ENCODE results near the gene TBC1D9. TPM values are rescaled to one million over a fixed set of nuclear protein-coding genes. Genes with fewer than 3 reads are reported as not detected.
A peak's percentile ranks its signal among the peaks of the same experiment; 100 is the strongest.

Gene TBC1D9
- total RNA-seq, 1 donor from 2014 or later, result 0.07 TPM

GRCh38 chr4:140729344-140730049 lies 26.7 kb downstream of the TBC1D9 start:
- DNase-seq (ENCODE audit: low spot score), result no peak
- intact Hi-C loops (cut with micrococcal nuclease), result no loop called here
- Mint-ChIP-seq H3K27ac (no peak overlapping the region), H3K36me3 (ENCODE audit: low read depth) (no peaks in the 10 kb centered on the region), H3K27me3 (ENCODE audit: low read depth) (peaks cover 10% of the 10 kb centered on the region), H3K4me1 (ENCODE audit: low read depth) (no peaks in the 10 kb centered on the region), H3K9me3 (no peaks in the 10 kb centered on the region), H3K4me3 (ENCODE audit: low read depth) (no peak overlapping the region)

- Mint-ChIP-seq H3K27me3 (ENCODE audit: low read depth) (peaks cover 6% of the 10 kb centered on the region), H3K4me1 (ENCODE audit: low read depth) (no peaks in the 10 kb centered on the region), H3K36me3 (ENCODE audit: low read depth) (no peaks in the 10 kb centered on the region), H3K9me3 (no peaks in the 10 kb centered on the region), H3K27ac (no peak overlapping the region), H3K4me3 (ENCODE audit: low read depth) (no peak overlapping the region)
- intact Hi-C loops (cut with micrococcal nuclease), result no loop called here
- DNase-seq (ENCODE audit: low spot score), result no peak
These were observed 29.2 kb downstream of the TBC1D9 start for GRCh38 chr4:140726776-140727500.

- H3K4me1 Mint-ChIP-seq (ENCODE audit: low read depth), result peaks cover 4% of the 10 kb centered on the region
- DNase-seq (ENCODE audit: low spot score), result no peak
- peaks cover 6% of the 10 kb centered on the region for H3K27me3 Mint-ChIP-seq (ENCODE audit: low read depth)
- H3K36me3 Mint-ChIP-seq (ENCODE audit: low read depth), result no peaks in the 10 kb centered on the region
- no peak overlapping the region for H3K27ac Mint-ChIP-seq
- H3K9me3 Mint-ChIP-seq, result no peaks in the 10 kb centered on the region
- H3K4me3 Mint-ChIP-seq (ENCODE audit: low read depth), result no peak overlapping the region
- intact Hi-C loops (cut with micrococcal nuclease), result no loop called here
These were observed 30.6 kb downstream of the TBC1D9 start for GRCh38 chr4:140725556-140725955.

- intact Hi-C loops (cut with micrococcal nuclease), result no loop called here
- H3K4me1 Mint-ChIP-seq (ENCODE audit: low read depth), result peaks cover 4% of the 10 kb centered on the region
- no peak overlapping the region for H3K27ac Mint-ChIP-seq
- no peaks in the 10 kb centered on the region for H3K9me3 Mint-ChIP-seq
- H3K4me3 Mint-ChIP-seq (ENCODE audit: low read depth), result no peak overlapping the region
- no peak for DNase-seq (ENCODE audit: low spot score)
- H3K36me3 Mint-ChIP-seq (ENCODE audit: low read depth), result no peaks in the 10 kb centered on the region
- H3K27me3 Mint-ChIP-seq (ENCODE audit: low read depth), result peaks cover 6% of the 10 kb centered on the region
These were observed 31.4 kb downstream of the TBC1D9 start for GRCh38 chr4:140724760-140725159.

- DNase-seq (ENCODE audit: low spot score), result no peak
- no peaks in the 10 kb centered on the region for H3K9me3 Mint-ChIP-seq
These were observed 35.5 kb downstream of the TBC1D9 start for GRCh38 chr4:140720387-140721304.

GRCh38 chr4:140719686-140720085 lies 36.5 kb downstream of the TBC1D9 start:
- H3K27me3 Mint-ChIP-seq (ENCODE audit: low read depth), result no peaks in the 10 kb centered on the region
- intact Hi-C loops (cut with micrococcal nuclease), result no loop called here
- H3K36me3 Mint-ChIP-seq (ENCODE audit: low read depth), result no peaks in the 10 kb centered on the region
- DNase-seq (ENCODE audit: low spot score), result no peak
- H3K4me1 Mint-ChIP-seq (ENCODE audit: low read depth), result peaks cover 4% of the 10 kb centered on the region
- no peaks in the 10 kb centered on the region for H3K9me3 Mint-ChIP-seq
- no peak overlapping the region for H3K4me3 Mint-ChIP-seq (ENCODE audit: low read depth)
- H3K27ac Mint-ChIP-seq, result no peak overlapping the region

More at GRCh38 chr4:140720387-140721304, 35.5 kb downstream of the TBC1D9 start:
- Mint-ChIP-seq H3K4me3 (ENCODE audit: low read depth) (peak overlapping the region; percentile 46), H3K36me3 (ENCODE audit: low read depth) (no peaks in the 10 kb centered on the region), H3K27me3 (ENCODE audit: low read depth) (peaks cover 4% of the 10 kb centered on the region), H3K27ac (no peak overlapping the region), H3K4me1 (ENCODE audit: low read depth) (peaks cover 4% of the 10 kb centered on the region)
- intact Hi-C loops (cut with micrococcal nuclease), result no loop called here

- DNase-seq (ENCODE audit: low spot score), result no peak
- Mint-ChIP-seq H3K27ac (no peak overlapping the region), H3K4me3 (ENCODE audit: low read depth) (no peak overlapping the region)
These were observed 37.2 kb downstream of the TBC1D9 start for GRCh38 chr4:140719022-140719421.

GRCh38 chr4:140718241-140718952 lies 37.8 kb downstream of the TBC1D9 start:
- intact Hi-C loops (cut with micrococcal nuclease), result no loop called here
- H3K4me1 Mint-ChIP-seq (ENCODE audit: low read depth), result peaks cover 4% of the 10 kb centered on the region
- no peaks in the 10 kb centered on the region for H3K27me3 Mint-ChIP-seq (ENCODE audit: low read depth)
- DNase-seq (ENCODE audit: low spot score), result no peak
- H3K4me3 Mint-ChIP-seq (ENCODE audit: low read depth), result no peak overlapping the region
- H3K27ac Mint-ChIP-seq, result no peak overlapping the region
- no peaks in the 10 kb centered on the region for H3K9me3 Mint-ChIP-seq
- no peaks in the 10 kb centered on the region for H3K36me3 Mint-ChIP-seq (ENCODE audit: low read depth)

More at GRCh38 chr4:140719022-140719421, 37.2 kb downstream of the TBC1D9 start:
- Mint-ChIP-seq H3K9me3 (no peaks in the 10 kb centered on the region), H3K36me3 (ENCODE audit: low read depth) (no peaks in the 10 kb centered on the region), H3K27me3 (ENCODE audit: low read depth) (no peaks in the 10 kb centered on the region), H3K4me1 (ENCODE audit: low read depth) (peaks cover 4% of the 10 kb centered on the region)
- intact Hi-C loops (cut with micrococcal nuclease), result no loop called here

- intact Hi-C loops (cut with micrococcal nuclease), result no loop called here
- H3K36me3 Mint-ChIP-seq (ENCODE audit: low read depth), result no peaks in the 10 kb centered on the region
- H3K27ac Mint-ChIP-seq, result no peak overlapping the region
- H3K9me3 Mint-ChIP-seq, result no peaks in the 10 kb centered on the region
- no peaks in the 10 kb centered on the region for H3K27me3 Mint-ChIP-seq (ENCODE audit: low read depth)
- H3K4me1 Mint-ChIP-seq (ENCODE audit: low read depth), result peaks cover 4% of the 10 kb centered on the region
- no peak for DNase-seq (ENCODE audit: low spot score)
- no peak overlapping the region for H3K4me3 Mint-ChIP-seq (ENCODE audit: low read depth)
These were observed 38.9 kb downstream of the TBC1D9 start for GRCh38 chr4:140717313-140717712.

GRCh38 chr4:140715119-140715518 lies 41.1 kb downstream of the TBC1D9 start:
- Mint-ChIP-seq H3K9me3 (no peaks in the 10 kb centered on the region), H3K4me1 (ENCODE audit: low read depth) (peaks cover 9% of the 10 kb centered on the region), H3K27ac (no peak overlapping the region), H3K27me3 (ENCODE audit: low read depth) (no peaks in the 10 kb centered on the region), H3K36me3 (ENCODE audit: low read depth) (no peaks in the 10 kb centered on the region), H3K4me3 (ENCODE audit: low read depth) (no peak overlapping the region)
- intact Hi-C loops (cut with micrococcal nuclease), result no loop called here
- DNase-seq (ENCODE audit: low spot score), result no peak

GRCh38 chr4:140711910-140712309 lies 44.3 kb downstream of the TBC1D9 start:
- H3K27me3 Mint-ChIP-seq (ENCODE audit: low read depth), result peaks cover 5% of the 10 kb centered on the region
- no peaks in the 10 kb centered on the region for H3K36me3 Mint-ChIP-seq (ENCODE audit: low read depth)
- intact Hi-C loops (cut with micrococcal nuclease), result no loop called here
- no peaks in the 10 kb centered on the region for H3K9me3 Mint-ChIP-seq
- DNase-seq (ENCODE audit: low spot score), result no peak
- H3K27ac Mint-ChIP-seq, result no peak overlapping the region
- no peak overlapping the region for H3K4me3 Mint-ChIP-seq (ENCODE audit: low read depth)
- H3K4me1 Mint-ChIP-seq (ENCODE audit: low read depth), result peaks cover 11% of the 10 kb centered on the region

- Mint-ChIP-seq H3K27me3 (ENCODE audit: low read depth) (peaks cover 5% of the 10 kb centered on the region), H3K36me3 (ENCODE audit: low read depth) (no peaks in the 10 kb centered on the region), H3K4me3 (ENCODE audit: low read depth) (no peak overlapping the region), H3K9me3 (no peaks in the 10 kb centered on the region), H3K4me1 (ENCODE audit: low read depth) (peaks cover 11% of the 10 kb centered on the region), H3K27ac (no peak overlapping the region)
- DNase-seq (ENCODE audit: low spot score), result no peak
- intact Hi-C loops (cut with micrococcal nuclease), result no loop called here
These were observed 45.1 kb downstream of the TBC1D9 start for GRCh38 chr4:140710908-140711622.
